Osteoblast (primary cell): ENCODE results near the gene ANKRD12. TPM values are rescaled to one million over a fixed set of nuclear protein-coding genes. Genes with fewer than 3 reads are reported as not detected.

Experiments used
- DNase-seq: peaks from one replicate; pipeline ENCODE4 v3.0.0; 2011; ENCODE audit warnings: low spot score, mixed read lengths; ENCODE audit not compliant: insufficient read length; ENCODE audit errors: missing footprints
- H2AFZ ChIP-seq: 2 replicates; pipeline ENCODE4 v1.6.0; 2011; ENCODE audit warnings: mild to moderate bottlenecking, low read length
- H3K27ac ChIP-seq: 2 replicates; pipeline ENCODE4 v1.5.1; 2011; ENCODE audit warnings: mild to moderate bottlenecking, low read depth, low read length, moderate library complexity
- H3K27me3 ChIP-seq: 2 replicates; pipeline ENCODE4 v1.6.0; 2012; ENCODE audit warnings: mild to moderate bottlenecking, control low read depth, inconsistent platforms, low read length, moderate library complexity; ENCODE audit not compliant: insufficient read depth
- H3K36me3 ChIP-seq: 2 replicates; pipeline ENCODE4 v1.5.1; 2011; ENCODE audit warnings: mild to moderate bottlenecking, low read length, control low read depth, moderate library complexity; ENCODE audit not compliant: insufficient read depth
- H3K4me1 ChIP-seq: 2 replicates; pipeline ENCODE4 v1.5.1; 2011; ENCODE audit warnings: mild to moderate bottlenecking, low read length, control low read depth, moderate library complexity; ENCODE audit not compliant: insufficient read depth
- H3K4me2 ChIP-seq: 2 replicates; pipeline ENCODE4 v1.6.0; 2011; ENCODE audit warnings: mild to moderate bottlenecking, low read length; ENCODE audit not compliant: insufficient read depth
- H3K4me3 ChIP-seq: fragments of 200-600 bp; sonication (generic); 3 replicates; pipeline ENCODE4 v1.5.1; 2012; ENCODE audit warnings: mild to moderate bottlenecking, low read length, inconsistent platforms; ENCODE audit not compliant: insufficient read depth
- H3K79me2 ChIP-seq: 2 replicates; pipeline ENCODE4 v1.6.0; 2012; ENCODE audit warnings: mild to moderate bottlenecking, low read length, control low read depth, inconsistent platforms; ENCODE audit not compliant: insufficient read depth
- H3K9me3 ChIP-seq: 2 replicates; pipeline ENCODE4 v1.5.1; 2011; ENCODE audit warnings: low read depth, low read length, control low read depth
- H4K20me1 ChIP-seq: 2 replicates; pipeline ENCODE4 v1.6.0; 2012; ENCODE audit warnings: mild to moderate bottlenecking, low read length, control low read depth; ENCODE audit not compliant: insufficient read depth
- total RNA-seq: library from RNA; depleted of rRNA; stranded (reverse); fragments of >200 nt; gene quantifications from 2 replicates; pipeline ENCODE4 v1.2.3, GENCODE V29; 2012
- TF ChIP-seq, protein P1 (sequence below): IDR thresholded peaks from 2 replicates; pipeline ENCODE4 v1.5.1; 2011; ENCODE audit warnings: mild to moderate bottlenecking, low read depth, low read length, moderate library complexity; ENCODE audit errors: extremely low read depth

The ANKRD12 gene
- total RNA-seq, 1 donor: 47.8 TPM

DNA sequence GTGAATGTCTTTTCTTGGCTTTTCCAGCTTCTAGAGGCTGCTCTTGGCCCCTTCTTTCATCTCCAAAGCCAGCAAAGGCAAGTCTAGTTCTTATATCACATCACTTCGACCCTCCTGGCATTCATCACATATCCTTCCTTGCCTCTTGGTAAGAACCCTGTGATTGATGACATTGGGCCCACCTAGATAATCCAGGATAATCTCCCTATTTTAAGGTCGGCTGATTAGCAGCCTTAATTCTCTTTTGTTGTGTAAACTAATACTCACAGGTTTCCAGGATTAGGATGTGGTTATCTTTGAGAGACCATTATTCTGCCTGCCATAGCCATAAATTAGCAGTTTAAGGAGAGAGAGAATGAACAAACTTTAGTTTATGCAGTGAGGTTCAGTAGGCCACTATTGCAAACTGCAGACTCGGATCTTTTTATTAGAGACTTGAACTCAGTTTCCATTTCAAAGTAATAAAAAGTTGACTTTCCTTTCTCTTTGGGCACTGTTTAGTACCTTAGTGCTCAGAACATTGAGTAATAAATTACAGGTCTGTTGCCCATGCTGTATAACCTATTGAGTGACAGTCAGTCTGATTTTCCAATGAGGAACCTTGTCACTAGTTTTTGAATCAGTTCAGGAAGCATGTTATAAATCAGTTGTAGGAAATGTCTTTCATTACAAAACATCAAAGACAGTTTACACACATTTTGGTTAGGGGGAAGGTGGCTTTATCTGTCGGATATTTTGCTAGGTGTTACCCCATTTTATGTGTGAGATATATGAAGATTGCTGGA lies 29.6 kb upstream of the ANKRD12 start:
- no peaks in the 10 kb centered on the region for H3K9me3 ChIP-seq
- H3K27ac ChIP-seq: peak overlapping the region; percentile 8
- H3K36me3 ChIP-seq: no peaks in the 10 kb centered on the region
- peaks cover 94% of the 10 kb centered on the region for H3K79me2 ChIP-seq
- peaks cover 61% of the 10 kb centered on the region for H4K20me1 ChIP-seq
- H2AFZ ChIP-seq: no peak overlapping the region
- TF ChIP-seq, protein P1, sequence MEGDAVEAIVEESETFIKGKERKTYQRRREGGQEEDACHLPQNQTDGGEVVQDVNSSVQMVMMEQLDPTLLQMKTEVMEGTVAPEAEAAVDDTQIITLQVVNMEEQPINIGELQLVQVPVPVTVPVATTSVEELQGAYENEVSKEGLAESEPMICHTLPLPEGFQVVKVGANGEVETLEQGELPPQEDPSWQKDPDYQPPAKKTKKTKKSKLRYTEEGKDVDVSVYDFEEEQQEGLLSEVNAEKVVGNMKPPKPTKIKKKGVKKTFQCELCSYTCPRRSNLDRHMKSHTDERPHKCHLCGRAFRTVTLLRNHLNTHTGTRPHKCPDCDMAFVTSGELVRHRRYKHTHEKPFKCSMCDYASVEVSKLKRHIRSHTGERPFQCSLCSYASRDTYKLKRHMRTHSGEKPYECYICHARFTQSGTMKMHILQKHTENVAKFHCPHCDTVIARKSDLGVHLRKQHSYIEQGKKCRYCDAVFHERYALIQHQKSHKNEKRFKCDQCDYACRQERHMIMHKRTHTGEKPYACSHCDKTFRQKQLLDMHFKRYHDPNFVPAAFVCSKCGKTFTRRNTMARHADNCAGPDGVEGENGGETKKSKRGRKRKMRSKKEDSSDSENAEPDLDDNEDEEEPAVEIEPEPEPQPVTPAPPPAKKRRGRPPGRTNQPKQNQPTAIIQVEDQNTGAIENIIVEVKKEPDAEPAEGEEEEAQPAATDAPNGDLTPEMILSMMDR: no peak
- H3K27me3 ChIP-seq: no peaks in the 10 kb centered on the region
- H3K4me3 ChIP-seq: no peak overlapping the region
- peaks cover 51% of the 10 kb centered on the region for H3K4me1 ChIP-seq
- peak overlapping the region; percentile 18 for H3K4me2 ChIP-seq
- DNase-seq: no peak

DNA sequence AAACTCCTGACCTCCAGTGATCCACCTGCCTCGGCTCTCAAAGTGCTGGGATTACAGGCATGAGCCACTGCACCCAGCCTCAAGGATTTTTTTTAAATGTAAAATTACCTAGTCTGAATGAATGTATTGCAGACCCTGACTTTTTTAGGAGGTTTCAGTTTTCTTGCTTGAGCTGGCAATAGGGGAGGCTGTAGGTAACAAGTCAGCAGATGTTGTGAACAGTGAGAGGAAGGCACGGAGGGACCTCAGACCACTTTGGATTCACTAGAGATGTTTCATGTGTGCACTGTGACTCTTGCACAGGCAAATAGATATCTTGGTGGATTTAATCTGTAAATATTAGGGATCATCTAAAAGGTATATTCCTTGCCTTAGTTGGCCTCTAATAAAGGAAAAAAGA lies 27.7 kb upstream of the ANKRD12 start:
- Histone ChIP-seq H3K9me3 (no peaks in the 10 kb centered on the region), H3K4me2 (peak overlapping the region; percentile 57), H4K20me1 (peaks cover 67% of the 10 kb centered on the region), H3K36me3 (no peaks in the 10 kb centered on the region), H3K4me1 (peaks cover 46% of the 10 kb centered on the region), H3K27ac (peak overlapping the region; percentile 73), H3K27me3 (no peaks in the 10 kb centered on the region), H3K4me3 (no peak overlapping the region), H2AFZ (no peak overlapping the region), H3K79me2 (peaks cover 100% of the 10 kb centered on the region)
- TF ChIP-seq, protein P1: no peak
- DNase-seq: no peak

DNA sequence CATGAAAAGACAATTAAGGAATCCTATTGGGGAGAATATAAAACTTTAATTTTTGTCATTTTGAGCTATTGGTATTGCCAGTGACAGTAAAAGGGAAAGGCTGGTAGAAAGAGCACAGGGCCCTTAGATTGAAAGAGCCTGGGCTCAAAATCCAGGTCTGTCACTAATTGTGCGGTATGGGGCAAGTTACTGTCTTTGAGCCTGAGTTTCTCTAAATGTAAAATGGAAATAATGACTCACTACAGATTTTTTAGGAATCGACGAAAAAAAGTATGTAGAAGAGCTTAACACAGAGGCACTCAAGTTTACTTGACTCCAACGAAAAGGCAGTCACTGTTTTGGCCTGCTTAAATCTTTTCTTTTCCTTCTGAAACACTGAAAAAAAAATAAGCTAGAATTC lies 27.1 kb upstream of the ANKRD12 start:
- no peaks in the 10 kb centered on the region for H3K36me3 ChIP-seq
- no peaks in the 10 kb centered on the region for H3K27me3 ChIP-seq
- H2AFZ ChIP-seq: no peak overlapping the region
- H3K27ac ChIP-seq: peak overlapping the region; percentile 73
- H3K79me2 ChIP-seq: peaks cover 100% of the 10 kb centered on the region
- peaks cover 66% of the 10 kb centered on the region for H4K20me1 ChIP-seq
- TF ChIP-seq, protein P1: no peak
- H3K4me2 ChIP-seq: peak overlapping the region; percentile 57
- no peak for DNase-seq
- peaks cover 40% of the 10 kb centered on the region for H3K4me1 ChIP-seq
- no peaks in the 10 kb centered on the region for H3K9me3 ChIP-seq
- H3K4me3 ChIP-seq: peak overlapping the region; percentile 11

DNA sequence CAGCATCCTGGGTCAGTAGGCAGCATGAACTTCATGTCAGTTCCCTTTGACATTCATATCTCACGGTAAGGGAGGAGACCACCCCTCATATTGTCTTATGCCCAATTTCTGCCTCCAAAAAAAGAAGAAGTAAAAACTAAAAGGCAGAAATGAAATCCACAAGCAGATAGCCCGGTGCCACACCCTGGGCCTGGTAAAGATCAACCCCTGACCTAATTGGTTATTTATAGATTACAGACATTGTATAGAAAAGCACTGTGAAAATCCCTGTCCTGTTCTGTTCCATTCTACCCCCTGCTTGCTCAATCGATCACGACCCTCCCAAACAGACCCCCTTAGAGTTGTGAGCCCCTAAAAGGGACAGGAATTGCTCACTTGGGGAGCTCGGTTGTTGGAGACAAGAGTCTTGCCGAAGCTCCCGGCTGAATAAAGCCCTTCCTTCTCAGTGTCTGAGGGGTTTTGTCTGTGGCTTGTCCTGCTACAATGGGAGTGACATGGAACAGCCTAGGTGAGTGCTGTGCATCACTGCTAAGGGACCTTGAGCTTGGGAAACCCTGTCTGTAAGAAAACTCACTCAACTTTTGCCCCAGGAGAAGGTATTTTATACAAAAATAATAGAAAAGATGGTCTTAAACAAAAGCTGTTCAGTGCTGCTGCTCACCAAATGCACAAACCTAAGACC lies 23.0 kb upstream of the ANKRD12 start:
- Histone ChIP-seq H3K27ac (peak overlapping the region; percentile 20), H3K27me3 (no peaks in the 10 kb centered on the region), H3K36me3 (peaks cover 7% of the 10 kb centered on the region), H3K4me1 (peaks cover 41% of the 10 kb centered on the region), H3K4me3 (no peak overlapping the region), H4K20me1 (peaks cover 41% of the 10 kb centered on the region), H3K4me2 (no peak overlapping the region), H2AFZ (no peak overlapping the region), H3K79me2 (peaks cover 99% of the 10 kb centered on the region), H3K9me3 (no peaks in the 10 kb centered on the region)
- TF ChIP-seq, protein P1: no peak
- DNase-seq: no peak
